Adrenal gland (tissue), 12 donors: ENCODE data around the gene NUCB1. TPM values are rescaled to one million over a fixed set of nuclear protein-coding genes. Genes with fewer than 3 reads are reported as not detected.
A peak's percentile ranks its signal among the peaks of the same experiment; 100 is the strongest.
"Not testable (repeated sequence)": the region's sequence is repeated elsewhere in the genome, so short reads cannot be mapped to it uniquely, and the experiment has no call there.

Experiments
- DNase-seq, 7 donors: peaks; one replicate each; pipeline ENCODE4 v3.0.0-alpha.2; 2019 to 2020
- H3K27ac ChIP-seq, 5 donors: fragments of 200-600 bp; sonication (generic) in 4 of 5; 1 replicate in 3 of 5; 2 replicates in 2 of 5; pipeline versions ENCODE4 v1.5.1 to v1.8.0; 2016 to 2020; ENCODE audit warnings: mild to moderate bottlenecking in 1 of 5
- H3K27me3 ChIP-seq: fragments of 200-600 bp; 2 replicates; pipeline ENCODE4 v1.8.0; 2021
- H3K36me3 ChIP-seq, 2 donors: fragments of 200-600 bp; replicated peaks in 1 of 2; 1 replicate in 1 of 2; 2 replicates in 1 of 2; pipeline versions ENCODE4 v1.5.1 to v1.8.0; 2018 to 2022
- H3K4me1 ChIP-seq, 2 donors: fragments of 200-600 bp; replicated peaks in 1 of 2; 1 replicate in 1 of 2; 2 replicates in 1 of 2; pipeline versions ENCODE4 v1.5.1 to v1.8.0; 2018 to 2021
- H3K4me3 ChIP-seq, 4 donors: fragments of 200-600 bp; sonication (generic) in 3 of 4; one replicate each; pipeline ENCODE4 v1.5.1; 2016 to 2018
- H3K9me3 ChIP-seq, 3 donors: fragments of 200-600 bp; sonication (generic) in 1 of 3; replicated peaks in 1 of 3; 1 replicate in 2 of 3; 2 replicates in 1 of 3; pipeline versions ENCODE4 v1.5.1 to v1.8.0; 2016 to 2021
- CTCF ChIP-seq, 6 experiments: fragments of 450-650 bp in 4 of 6; fragments of 200-600 bp in 2 of 6; sonication (generic) in 1 of 6; IDR thresholded peaks; 1 replicate in 5 of 6; 2 replicates in 1 of 6; pipeline versions ENCODE4 v1.5.1 to v1.8.0; 2016 to 2021; ENCODE audit warnings: antibody characterized with exemption in 6 of 6, mild to moderate bottlenecking in 2 of 6, moderate library complexity in 1 of 6
- POLR2A ChIP-seq, 2 donors: fragments of 450-650 bp; IDR thresholded peaks; one replicate each; pipeline ENCODE4 v1.6.1; 2017; ENCODE audit warnings: antibody characterized with exemption in 2 of 2, mild to moderate bottlenecking in 2 of 2, moderate library complexity in 1 of 2
- whole genome bisulfite sequencing, 4 donors: extraction: QIAGEN DNeasy Blood & Tissue Kit in 2 of 4; methylation state at CpG; one replicate each; pipeline versions ENCODE4 v1.1.5 to v1.1.7; 2013 to 2017; 5-methylcytosine and 5-hydroxymethylcytosine counted together
- intact Hi-C, 2 donors: fragments of 100-400 bp; cut with DNase I; formaldehyde crosslinking; loops; one replicate each; pipeline versions ENCODE4 v1.14.1 to v1.15.0; 2022 to 2023
- polyA plus RNA-seq, 3 donors: library from polyadenylated mRNA; stranded (reverse); fragments of 200-250 nt in 2 of 3; fragments of 350-450 nt in 1 of 3; fragmentation: Illumina TruSeq in 1 of 3; extraction: RNeasy Lipid Tissue Mini Kit (QIAGEN cat#74804) in 1 of 3; gene quantifications; one replicate each; pipeline ENCODE4 v1.2.3, GENCODE V29; 2013 to 2014
- total RNA-seq, 9 donors: library from RNA; depleted of rRNA in 4 of 9; stranded (reverse); fragments of >200 nt in 4 of 9; fragments of 120-200 nt in 1 of 9; fragmentation: NEBNext Ultra II Directional in 1 of 9; extraction: Animal tissue kit (Norgen Biotek cat#: 25700) in 1 of 9; gene quantifications; one replicate each; pipeline versions ENCODE4 v1.1.0 to v1.2.4, GENCODE V29; 2013 to 2023
- donor health status: healthy with polysubstance abuse.
- donor health status: Bipolar disorder and iron deficiency.
- donor health status: DM: yes; HTN: yes; CAD: no.
- donor health status: DM: no; HTN: no; CAD: no.
- donor health status: DM: no; HTN: no; CAD: no.
- donor health status: DM: yes; HTN: yes; CAD: no.

Gene NUCB1
- total and polyA plus RNA-seq, 12 donors: 98.8 to 581 (median 249) TPM

- no peaks in the 10 kb centered on the region for H3K27me3 ChIP-seq
- WGBS, 4 donors: 32 to 45% (median 36%) methylated on average over 10 to 25 of the region's 25 CpGs
- H3K4me3 ChIP-seq: peak overlapping the region in 1 of 4 donors; percentile 23
- intact Hi-C loops: no loop called here
- TF ChIP-seq POLR2A (IDR thresholded peaks at IDR 0.05) (no peak), CTCF (IDR thresholded peaks at IDR 0.05) (no peak)
- no peaks in the 10 kb centered on the region for H3K36me3 ChIP-seq
- DNase-seq: peak in 5 of 7 donors; percentile 32 to 71 (median 49)
- H3K27ac ChIP-seq: peak overlapping the region in 2 of 5 donors; percentile 26 to 44
- H3K9me3 ChIP-seq: no peaks in the 10 kb centered on the region
- H3K4me1 ChIP-seq: peaks cover 1 to 8% of the 10 kb centered on the region in 2 donors
Observed at GRCh38 chr19:48896191-48896720, 3.9 kb upstream of the NUCB1 start.

- 69 to 89% (median 86%) methylated on average over 3 to 5 of the region's 5 CpGs for WGBS, 4 donors
- no peak overlapping the region for H3K27ac ChIP-seq
Observed at GRCh38 chr19:48897181-48897580, 2.9 kb upstream of the NUCB1 start.

GRCh38 chr19:48899386-48899749 lies 744 bp upstream of the NUCB1 start:
- H3K27ac ChIP-seq: peak overlapping the region; percentile 39 to 90 (median 77)
- H3K27me3 ChIP-seq, H3K9me3 ChIP-seq, DNase-seq, intact Hi-C loops, H3K36me3 ChIP-seq: not testable (repeated sequence)
- H3K4me3 ChIP-seq: peak overlapping the region in 2 of 4 donors; percentile 69 to 83
- H3K4me1 ChIP-seq: peaks cover 2 to 16% of the 10 kb centered on the region in 2 donors
- WGBS, 4 donors: 82 to 88% (median 84%) methylated on average over 10 to 11 of the region's 11 CpGs

More at GRCh38 chr19:48897181-48897580, 2.9 kb upstream of the NUCB1 start:
- intact Hi-C loops: no loop called here
- Histone ChIP-seq H3K4me1 (peaks cover 2 to 16% of the 10 kb centered on the region in 2 donors), H3K27me3 (no peaks in the 10 kb centered on the region), H3K9me3 (no peaks in the 10 kb centered on the region), H3K4me3 (no peak overlapping the region), H3K36me3 (no peaks in the 10 kb centered on the region)
- DNase-seq: no peak
- no peak for TF ChIP-seq POLR2A (IDR thresholded peaks at IDR 0.05)

- H3K27ac ChIP-seq: peak overlapping the region; percentile 39 to 90 (median 77)
- H3K36me3 ChIP-seq: peaks cover 0 to 17% of the 10 kb centered on the region in 2 donors
- no peaks in the 10 kb centered on the region for H3K9me3 ChIP-seq
- WGBS, 4 donors: 11 to 31% (median 12%) methylated on average over 8 to 24 of the region's 24 CpGs
- no peaks in the 10 kb centered on the region for H3K27me3 ChIP-seq
- TF ChIP-seq CTCF (IDR thresholded peaks at IDR 0.05): no peak
- TF ChIP-seq POLR2A (IDR thresholded peaks at IDR 0.05): no peak
- DNase-seq: no peak
- peaks cover 2 to 16% of the 10 kb centered on the region in 2 donors for H3K4me1 ChIP-seq
- H3K4me3 ChIP-seq: peak overlapping the region in 3 of 4 donors; percentile 69 to 83 (median 79)
- intact Hi-C loops: no loop called here
Observed at GRCh38 chr19:48900477-48901406, 630 bp downstream of the NUCB1 start.

- H3K9me3 ChIP-seq, H3K27me3 ChIP-seq, H3K27ac ChIP-seq, intact Hi-C loops, DNase-seq, H3K4me3 ChIP-seq: not testable (repeated sequence)
- WGBS, 4 donors: 95 to 98% (median 96%) methylated on average over 7 of the region's 7 CpGs
- H3K36me3 ChIP-seq: peaks cover 0 to 30% of the 10 kb centered on the region in 2 donors
- peaks cover 2 to 16% of the 10 kb centered on the region in 2 donors for H3K4me1 ChIP-seq
Observed at GRCh38 chr19:48902291-48902690, 2.2 kb downstream of the NUCB1 start.

- H3K27ac ChIP-seq, H3K9me3 ChIP-seq, H3K4me3 ChIP-seq, intact Hi-C loops, H3K27me3 ChIP-seq, DNase-seq: not testable (repeated sequence)
- peaks cover 2 to 16% of the 10 kb centered on the region in 2 donors for H3K4me1 ChIP-seq
- peaks cover 0 to 30% of the 10 kb centered on the region in 2 donors for H3K36me3 ChIP-seq
Observed at GRCh38 chr19:48903788-48904187, 3.7 kb downstream of the NUCB1 start.
